Measurements from ENCODE around the gene TNFAIP2. TPM values are rescaled to one million over a fixed set of nuclear protein-coding genes. Genes with fewer than 3 reads are reported as not detected.

TNFAIP2 gene
- total RNA-seq (2014; rRNA removed; shearing (Covaris generic)) (9.8 and 14.1 TPM in 2 replicates), polyA plus RNA-seq (2016; fragmentation: Nextera tagmentation; extraction: Ambion mirVana) (9.9 and 10.1 TPM in 2 replicates)
- long read RNA-seq, result 0 reads

DNA sequence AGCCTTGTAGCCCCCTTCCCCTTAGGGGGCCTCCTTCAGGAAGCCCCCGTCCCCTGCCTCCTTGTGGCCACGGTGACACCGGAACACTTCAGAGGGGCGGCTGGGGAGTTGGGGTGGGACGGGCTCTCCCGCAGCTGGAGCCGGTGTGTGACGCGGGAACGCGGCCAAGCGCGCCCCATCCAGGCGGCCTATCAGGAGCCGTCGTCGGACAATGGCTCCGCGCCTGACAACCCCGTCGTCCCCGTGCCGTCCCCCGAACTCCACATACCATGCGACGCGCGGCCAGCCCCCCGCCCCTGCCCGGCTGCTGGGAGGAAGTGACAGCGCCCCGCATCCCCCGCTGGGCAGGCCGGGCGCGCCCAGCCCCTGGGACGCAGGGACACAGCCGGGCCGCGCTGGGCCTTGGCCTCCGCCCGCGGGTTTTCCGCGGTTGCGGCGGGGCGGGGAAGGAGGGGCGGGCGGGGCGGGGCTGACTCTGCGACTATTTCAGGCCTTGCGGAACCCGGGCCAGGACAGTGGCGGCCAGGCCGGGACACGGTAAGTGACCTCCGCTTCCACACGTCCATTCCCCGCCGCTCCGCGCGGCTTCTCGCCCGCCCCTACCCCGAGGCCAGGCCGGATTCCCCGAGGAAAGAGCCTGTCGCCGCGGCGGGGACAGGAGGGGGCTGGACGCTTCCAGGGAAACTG, at the start of gene TNFAIP2:
TSS of gene TNFAIP2 (plus strand) at position 515 of the 687 bp plus-strand sequence. CDS start 2,997 bp downstream, outside the sequence.
- Histone ChIP-seq H2AFZ (peak within 1 kb of the TSS; percentile 97), H3K36me3 (ENCODE audit: insufficient read depth) (no peaks in the 10 kb centered on the region), H3F3A (replicated peaks; ENCODE audit: low read depth) (peaks cover 5% of the 10 kb centered on the region; the same call in 1 of the 2 replicates), H3K27ac (ENCODE audit: low read depth) (peak within 1 kb of the TSS; percentile 69; the same call in 1 of the 2 replicates), H3K4me3 (peak within 1 kb of the TSS; percentile 55), H3K27me3 (ENCODE audit: insufficient read depth) (peaks cover 62% of the 10 kb centered on the region), H4K20me1 (replicated peaks; ENCODE audit: insufficient read depth) (peaks cover 6% of the 10 kb centered on the region), H3K4me2 (peak within 1 kb of the TSS; percentile 89), H3K79me2 (replicated peaks; ENCODE audit: insufficient read depth) (no peaks in the 10 kb centered on the region), H3K9me2 (ENCODE audit: insufficient read depth) (no peaks in the 10 kb centered on the region), H3K4me1 (ENCODE audit: insufficient read depth) (peaks cover 15% of the 10 kb centered on the region; the same call in 1 of the 2 replicates)
- H3K4me3 Mint-ChIP-seq, result peak within 1 kb of the TSS; percentile 64
- H3K4me1 Mint-ChIP-seq, result peaks cover 16% of the 10 kb centered on the region
- peak; percentile 85 for DNase-seq (ENCODE audit: low spot score)
- H3K27me3 Mint-ChIP-seq (ENCODE audit: insufficient read depth, low read depth, poor library complexity), result peaks cover 35% of the 10 kb centered on the region
- peaks cover 2% of the 10 kb centered on the region; the same call in 1 of the 3 replicates for H3K36me3 Mint-ChIP-seq (ENCODE audit: low read depth)
- ATAC-seq, result peak; percentile 42
- H3K9me3 Mint-ChIP-seq, result no peaks in the 10 kb centered on the region
- H3K27ac Mint-ChIP-seq, result no peak within 1 kb of the TSS
- TF ChIP-seq CREB1 (CRISPR knock-in tag; IDR thresholded peaks at IDR 0.05; ENCODE audit: low read depth), result peak; percentile 57
- TF ChIP-seq, protein P1, sequence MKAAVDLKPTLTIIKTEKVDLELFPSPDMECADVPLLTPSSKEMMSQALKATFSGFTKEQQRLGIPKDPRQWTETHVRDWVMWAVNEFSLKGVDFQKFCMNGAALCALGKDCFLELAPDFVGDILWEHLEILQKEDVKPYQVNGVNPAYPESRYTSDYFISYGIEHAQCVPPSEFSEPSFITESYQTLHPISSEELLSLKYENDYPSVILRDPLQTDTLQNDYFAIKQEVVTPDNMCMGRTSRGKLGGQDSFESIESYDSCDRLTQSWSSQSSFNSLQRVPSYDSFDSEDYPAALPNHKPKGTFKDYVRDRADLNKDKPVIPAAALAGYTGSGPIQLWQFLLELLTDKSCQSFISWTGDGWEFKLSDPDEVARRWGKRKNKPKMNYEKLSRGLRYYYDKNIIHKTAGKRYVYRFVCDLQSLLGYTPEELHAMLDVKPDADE (IDR thresholded peaks at IDR 0.05), result no peak

- no peaks in the 10 kb centered on the region for H3K9me3 Mint-ChIP-seq
- no peak for DNase-seq (ENCODE audit: low spot score)
- H3K36me3 Mint-ChIP-seq (ENCODE audit: low read depth), result no peaks in the 10 kb centered on the region
- no peaks in the 10 kb centered on the region; the same call in 2 of the 3 replicates for H3K4me1 Mint-ChIP-seq
- Histone ChIP-seq H2AFZ (peak overlapping the region; percentile 95; the same call in 1 of the 2 replicates), H3K4me3 (peak overlapping the region; percentile 84; the same call in 1 of the 2 replicates), H3K4me2 (no peak overlapping the region), H3K79me2 (replicated peaks; ENCODE audit: insufficient read depth) (no peaks in the 10 kb centered on the region), H3K36me3 (ENCODE audit: insufficient read depth) (no peaks in the 10 kb centered on the region), H3K4me1 (ENCODE audit: insufficient read depth) (no peaks in the 10 kb centered on the region; the same call in 1 of the 2 replicates), H3K27ac (ENCODE audit: low read depth) (no peak overlapping the region), H3F3A (replicated peaks; ENCODE audit: low read depth) (no peaks in the 10 kb centered on the region), H3K9me2 (ENCODE audit: insufficient read depth) (no peaks in the 10 kb centered on the region), H4K20me1 (replicated peaks; ENCODE audit: insufficient read depth) (no peaks in the 10 kb centered on the region), H3K27me3 (ENCODE audit: insufficient read depth) (0 out of 2 replicates have a peak, but pooled peaks cover 5% of the 10 kb centered on the region)
- H3K27me3 Mint-ChIP-seq (ENCODE audit: insufficient read depth, low read depth, poor library complexity), result peaks cover 7% of the 10 kb centered on the region
- peak overlapping the region; percentile 23; the same call in 2 of the 3 replicates for H3K4me3 Mint-ChIP-seq
- ATAC-seq, result no peak
- H3K27ac Mint-ChIP-seq, result no peak overlapping the region
- TF ChIP-seq, protein P2, sequence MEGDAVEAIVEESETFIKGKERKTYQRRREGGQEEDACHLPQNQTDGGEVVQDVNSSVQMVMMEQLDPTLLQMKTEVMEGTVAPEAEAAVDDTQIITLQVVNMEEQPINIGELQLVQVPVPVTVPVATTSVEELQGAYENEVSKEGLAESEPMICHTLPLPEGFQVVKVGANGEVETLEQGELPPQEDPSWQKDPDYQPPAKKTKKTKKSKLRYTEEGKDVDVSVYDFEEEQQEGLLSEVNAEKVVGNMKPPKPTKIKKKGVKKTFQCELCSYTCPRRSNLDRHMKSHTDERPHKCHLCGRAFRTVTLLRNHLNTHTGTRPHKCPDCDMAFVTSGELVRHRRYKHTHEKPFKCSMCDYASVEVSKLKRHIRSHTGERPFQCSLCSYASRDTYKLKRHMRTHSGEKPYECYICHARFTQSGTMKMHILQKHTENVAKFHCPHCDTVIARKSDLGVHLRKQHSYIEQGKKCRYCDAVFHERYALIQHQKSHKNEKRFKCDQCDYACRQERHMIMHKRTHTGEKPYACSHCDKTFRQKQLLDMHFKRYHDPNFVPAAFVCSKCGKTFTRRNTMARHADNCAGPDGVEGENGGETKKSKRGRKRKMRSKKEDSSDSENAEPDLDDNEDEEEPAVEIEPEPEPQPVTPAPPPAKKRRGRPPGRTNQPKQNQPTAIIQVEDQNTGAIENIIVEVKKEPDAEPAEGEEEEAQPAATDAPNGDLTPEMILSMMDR (conservative IDR thresholded peaks at IDR 0.05; ENCODE audit: low read depth in 2 of 2), result no peak
- no peak for TF ChIP-seq JUNB (IDR thresholded peaks at IDR 0.05; ENCODE audit: unreplicated experiment)
- TF ChIP-seq EZH2phosphoT487 (IDR thresholded peaks at IDR 0.05; ENCODE audit: unreplicated experiment), result no peak
- TF ChIP-seq, protein P3, sequence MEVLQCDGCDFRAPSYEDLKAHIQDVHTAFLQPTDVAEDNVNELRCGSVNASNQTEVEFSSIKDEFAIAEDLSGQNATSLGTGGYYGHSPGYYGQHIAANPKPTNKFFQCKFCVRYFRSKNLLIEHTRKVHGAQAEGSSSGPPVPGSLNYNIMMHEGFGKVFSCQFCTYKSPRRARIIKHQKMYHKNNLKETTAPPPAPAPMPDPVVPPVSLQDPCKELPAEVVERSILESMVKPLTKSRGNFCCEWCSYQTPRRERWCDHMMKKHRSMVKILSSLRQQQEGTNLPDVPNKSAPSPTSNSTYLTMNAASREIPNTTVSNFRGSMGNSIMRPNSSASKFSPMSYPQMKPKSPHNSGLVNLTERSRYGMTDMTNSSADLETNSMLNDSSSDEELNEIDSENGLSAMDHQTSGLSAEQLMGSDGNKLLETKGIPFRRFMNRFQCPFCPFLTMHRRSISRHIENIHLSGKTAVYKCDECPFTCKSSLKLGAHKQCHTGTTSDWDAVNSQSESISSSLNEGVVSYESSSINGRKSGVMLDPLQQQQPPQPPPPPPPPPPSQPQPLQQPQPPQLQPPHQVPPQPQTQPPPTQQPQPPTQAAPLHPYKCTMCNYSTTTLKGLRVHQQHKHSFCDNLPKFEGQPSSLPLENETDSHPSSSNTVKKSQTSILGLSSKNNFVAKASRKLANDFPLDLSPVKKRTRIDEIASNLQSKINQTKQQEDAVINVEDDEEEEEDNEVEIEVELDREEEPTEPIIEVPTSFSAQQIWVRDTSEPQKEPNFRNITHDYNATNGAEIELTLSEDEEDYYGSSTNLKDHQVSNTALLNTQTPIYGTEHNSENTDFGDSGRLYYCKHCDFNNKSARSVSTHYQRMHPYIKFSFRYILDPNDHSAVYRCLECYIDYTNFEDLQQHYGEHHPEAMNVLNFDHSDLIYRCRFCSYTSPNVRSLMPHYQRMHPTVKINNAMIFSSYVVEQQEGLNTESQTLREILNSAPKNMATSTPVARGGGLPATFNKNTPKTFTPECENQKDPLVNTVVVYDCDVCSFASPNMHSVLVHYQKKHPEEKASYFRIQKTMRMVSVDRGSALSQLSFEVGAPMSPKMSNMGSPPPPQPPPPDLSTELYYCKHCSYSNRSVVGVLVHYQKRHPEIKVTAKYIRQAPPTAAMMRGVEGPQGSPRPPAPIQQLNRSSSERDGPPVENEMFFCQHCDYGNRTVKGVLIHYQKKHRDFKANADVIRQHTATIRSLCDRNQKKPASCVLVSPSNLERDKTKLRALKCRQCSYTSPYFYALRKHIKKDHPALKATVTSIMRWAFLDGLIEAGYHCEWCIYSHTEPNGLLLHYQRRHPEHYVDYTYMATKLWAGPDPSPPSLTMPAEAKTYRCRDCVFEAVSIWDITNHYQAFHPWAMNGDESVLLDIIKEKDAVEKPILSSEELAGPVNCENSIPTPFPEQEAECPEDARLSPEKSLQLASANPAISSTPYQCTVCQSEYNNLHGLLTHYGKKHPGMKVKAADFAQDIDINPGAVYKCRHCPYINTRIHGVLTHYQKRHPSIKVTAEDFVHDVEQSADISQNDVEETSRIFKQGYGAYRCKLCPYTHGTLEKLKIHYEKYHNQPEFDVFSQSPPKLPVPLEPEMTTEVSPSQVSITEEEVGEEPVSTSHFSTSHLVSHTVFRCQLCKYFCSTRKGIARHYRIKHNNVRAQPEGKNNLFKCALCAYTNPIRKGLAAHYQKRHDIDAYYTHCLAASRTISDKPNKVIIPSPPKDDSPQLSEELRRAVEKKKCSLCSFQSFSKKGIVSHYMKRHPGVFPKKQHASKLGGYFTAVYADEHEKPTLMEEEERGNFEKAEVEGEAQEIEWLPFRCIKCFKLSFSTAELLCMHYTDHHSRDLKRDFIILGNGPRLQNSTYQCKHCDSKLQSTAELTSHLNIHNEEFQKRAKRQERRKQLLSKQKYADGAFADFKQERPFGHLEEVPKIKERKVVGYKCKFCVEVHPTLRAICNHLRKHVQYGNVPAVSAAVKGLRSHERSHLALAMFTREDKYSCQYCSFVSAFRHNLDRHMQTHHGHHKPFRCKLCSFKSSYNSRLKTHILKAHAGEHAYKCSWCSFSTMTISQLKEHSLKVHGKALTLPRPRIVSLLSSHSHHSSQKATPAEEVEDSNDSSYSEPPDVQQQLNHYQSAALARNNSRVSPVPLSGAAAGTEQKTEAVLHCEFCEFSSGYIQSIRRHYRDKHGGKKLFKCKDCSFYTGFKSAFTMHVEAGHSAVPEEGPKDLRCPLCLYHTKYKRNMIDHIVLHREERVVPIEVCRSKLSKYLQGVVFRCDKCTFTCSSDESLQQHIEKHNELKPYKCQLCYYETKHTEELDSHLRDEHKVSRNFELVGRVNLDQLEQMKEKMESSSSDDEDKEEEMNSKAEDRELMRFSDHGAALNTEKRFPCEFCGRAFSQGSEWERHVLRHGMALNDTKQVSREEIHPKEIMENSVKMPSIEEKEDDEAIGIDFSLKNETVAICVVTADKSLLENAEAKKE (CRISPR knock-in tag; IDR thresholded peaks at IDR 0.05), result no peak
Measured at GRCh38 chr14:103073876-103074728, 49.2 kb upstream of the TNFAIP2 start.

Data from GM23338 (cell line).